T1000 (cell line): ENCODE results near the gene KMT5B.

Source experiments
- DNase-seq: peaks from one replicate; lab custom pipeline; 2025; ENCODE audit warnings: mixed read lengths; lab: John Stamatoyannopoulos, UW

KMT5B gene

GRCh38 chr11:68179847-68180246, 33.2 kb downstream of the KMT5B start:
- no peak for DNase-seq

- DNase-seq: no peak
Observed at GRCh38 chr11:68177877-68178276, 35.2 kb downstream of the KMT5B start.

GRCh38 chr11:68173926-68174325, 39.2 kb downstream of the KMT5B start:
- DNase-seq: no peak

DNA sequence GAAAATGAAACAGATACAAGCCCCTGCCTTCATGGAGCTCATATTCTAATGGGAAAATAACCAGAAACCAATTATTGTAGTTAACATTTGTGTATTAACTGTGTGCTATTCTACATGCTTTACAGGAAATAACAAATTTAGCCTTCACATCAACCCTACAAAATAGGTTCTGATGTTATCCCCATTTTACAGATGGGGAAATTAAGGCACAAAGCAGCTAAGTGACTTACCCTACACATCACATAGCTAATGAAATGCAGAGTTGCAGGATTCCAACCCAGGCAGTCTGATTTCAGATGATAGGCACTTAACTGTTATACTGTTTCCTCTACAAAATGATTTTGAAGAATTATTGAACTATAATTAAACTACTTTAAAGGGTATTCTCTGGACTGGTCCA, 43.7 kb downstream of the KMT5B start:
- DNase-seq: no peak

- no peak for DNase-seq
Observed at GRCh38 chr11:68168694-68169093, 44.4 kb downstream of the KMT5B start.

GRCh38 chr11:68167474-68167873, 45.6 kb downstream of the KMT5B start:
- no peak for DNase-seq

GRCh38 chr11:68166969-68167368, 46.1 kb downstream of the KMT5B start:
- DNase-seq: no peak

DNA sequence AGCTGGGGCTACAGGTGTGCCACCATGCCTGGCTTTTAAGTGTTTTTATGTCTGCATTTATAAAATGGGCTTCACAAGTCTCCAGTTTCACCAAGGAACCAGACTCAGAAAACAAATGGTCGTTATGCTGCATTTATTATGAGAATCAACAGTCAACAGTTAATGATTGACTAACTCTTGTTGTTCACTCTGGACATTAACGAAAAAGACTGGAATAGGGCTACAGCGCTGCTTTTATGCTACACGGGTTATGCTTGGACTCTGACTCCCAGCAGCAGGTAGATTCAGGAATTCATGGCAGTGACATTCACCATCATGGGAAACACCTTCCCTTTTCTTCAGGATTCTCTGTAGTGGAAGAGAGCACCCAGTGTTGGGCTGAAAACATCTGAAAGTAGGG, 47.5 kb downstream of the KMT5B start:
- no peak for DNase-seq

- no peak for DNase-seq
Observed at GRCh38 chr11:68164437-68164836, 48.7 kb downstream of the KMT5B start.

DNA sequence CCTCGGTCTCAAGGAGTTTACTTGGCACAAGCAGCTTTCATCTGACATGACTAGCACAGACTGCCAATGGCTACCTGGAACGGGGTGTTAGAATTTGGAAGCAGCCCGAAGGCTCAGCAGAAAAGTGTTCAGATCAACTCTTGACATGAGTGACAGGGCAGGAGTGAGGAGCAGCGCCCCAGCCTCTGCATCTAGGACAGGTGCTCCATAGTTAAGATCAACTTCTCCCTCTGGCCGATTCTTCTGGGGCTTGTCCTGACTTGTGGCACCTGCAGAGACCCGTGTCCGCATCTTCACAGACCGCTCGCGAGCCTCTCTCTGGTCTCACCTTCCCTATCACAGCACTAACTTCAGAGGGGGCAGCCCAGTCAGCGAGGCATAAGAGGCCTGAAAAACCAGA, 49.4 kb downstream of the KMT5B start:
- no peak for DNase-seq

GRCh38 chr11:68160100-68160695, 52.9 kb downstream of the KMT5B start:
- DNase-seq: no peak

DNA sequence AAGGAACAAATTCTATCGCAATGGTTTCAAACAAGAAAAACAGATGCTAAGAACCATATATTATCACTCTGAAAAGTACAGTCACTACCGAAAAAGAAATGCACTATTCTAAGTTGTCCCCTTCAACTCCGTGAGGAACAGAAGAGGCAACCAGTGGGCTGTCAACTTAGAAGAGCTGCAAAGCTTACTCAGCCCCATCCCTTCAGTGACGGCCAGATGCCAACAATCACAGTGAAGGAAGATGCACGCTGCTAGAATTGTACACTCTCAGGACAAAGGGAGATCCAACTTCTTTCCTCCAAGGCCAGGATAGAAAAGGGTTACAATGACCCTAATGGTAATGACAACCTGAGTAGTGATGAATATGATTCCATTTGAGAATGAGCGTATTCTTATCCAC, 53.4 kb downstream of the KMT5B start:
- no peak for DNase-seq

DNA sequence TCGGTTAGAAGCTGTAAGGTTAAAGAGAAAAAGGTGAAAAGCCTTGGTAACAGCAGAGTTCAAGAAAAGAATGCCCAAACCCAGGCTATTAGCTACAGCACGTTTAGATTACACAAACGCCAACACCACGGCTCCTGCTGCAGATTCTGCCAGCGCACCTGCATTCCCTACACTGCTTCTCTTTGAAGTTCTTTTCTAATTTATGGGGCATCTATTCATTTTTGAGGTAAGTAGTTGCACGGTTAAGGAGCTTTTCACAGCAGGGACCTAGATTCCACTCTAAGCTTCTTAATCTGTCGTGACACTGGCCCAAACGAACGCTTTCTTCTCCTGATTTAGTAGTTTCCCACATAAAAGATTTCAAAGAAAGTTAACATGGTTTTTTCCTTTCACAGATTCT, 53.9 kb downstream of the KMT5B start:
- DNase-seq: no peak

GRCh38 chr11:68158580-68158979, 54.5 kb downstream of the KMT5B start:
- DNase-seq: no peak

- no peak for DNase-seq
Observed at GRCh38 chr11:68153742-68154141, 59.4 kb downstream of the KMT5B start.

DNA sequence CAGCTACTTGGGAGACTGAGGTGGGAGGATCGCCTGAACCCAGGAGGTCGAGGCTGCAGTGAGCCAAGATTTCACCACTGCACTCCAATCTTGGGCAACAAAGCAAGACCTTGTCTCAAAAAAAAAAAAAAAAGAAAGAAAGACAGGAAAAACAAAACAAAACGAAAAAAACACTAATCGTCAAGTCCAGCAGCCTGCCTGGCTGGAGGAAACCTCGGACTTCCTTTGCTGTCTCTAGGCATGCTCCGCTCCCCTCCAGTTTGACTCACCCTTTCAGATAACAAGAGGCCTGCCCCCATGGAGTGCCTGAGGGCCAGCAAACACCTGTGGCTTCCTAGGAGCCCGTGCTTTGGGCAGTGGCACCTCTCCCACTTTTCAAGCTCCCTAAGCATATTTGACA, 63.1 kb downstream of the KMT5B start:
- no peak for DNase-seq

DNA sequence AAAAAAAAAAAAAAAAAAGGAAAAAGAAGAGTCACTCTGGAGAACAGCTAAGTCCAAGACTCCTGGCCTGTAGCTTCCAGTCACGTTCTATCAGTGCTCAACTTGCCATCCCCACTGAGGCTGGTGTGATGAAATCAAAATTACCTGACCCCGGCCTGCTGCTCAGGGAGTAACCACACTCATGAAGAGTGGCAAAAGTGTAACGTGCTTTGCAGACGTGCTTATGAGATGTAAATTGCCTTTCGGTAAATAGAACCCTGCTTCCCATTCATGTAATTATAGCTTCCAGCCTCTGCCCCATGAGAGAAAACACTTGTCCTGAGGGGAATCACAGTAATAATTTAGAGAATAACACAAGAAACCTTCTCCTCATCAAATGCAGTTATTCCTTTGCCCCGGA, 63.7 kb downstream of the KMT5B start:
- no peak for DNase-seq

DNA sequence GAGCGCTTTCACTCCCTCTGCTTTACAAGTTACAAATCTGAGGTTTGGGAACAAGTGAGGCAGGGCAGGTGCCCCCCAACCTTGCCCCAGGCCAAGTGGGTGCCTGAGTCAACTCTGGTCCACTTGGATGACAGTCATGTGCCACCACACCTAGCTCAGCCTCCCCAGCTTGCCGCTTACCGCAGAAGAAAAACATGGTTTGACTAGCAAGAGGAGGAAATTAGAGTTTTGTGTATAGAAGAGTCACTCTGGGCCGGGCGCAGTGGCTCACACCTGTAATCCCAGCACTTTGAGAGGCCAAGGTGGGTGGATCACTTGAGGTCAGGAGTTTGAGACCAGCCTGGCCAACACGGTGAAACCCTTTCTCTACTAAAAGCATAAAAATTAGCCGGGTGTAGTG, 64.2 kb downstream of the KMT5B start:
- DNase-seq: no peak

GRCh38 chr11:68148071-68148805, 64.9 kb downstream of the KMT5B start:
- DNase-seq: no peak

- DNase-seq: no peak
Observed at GRCh38 chr11:68146704-68147474, 66.2 kb downstream of the KMT5B start.

DNA sequence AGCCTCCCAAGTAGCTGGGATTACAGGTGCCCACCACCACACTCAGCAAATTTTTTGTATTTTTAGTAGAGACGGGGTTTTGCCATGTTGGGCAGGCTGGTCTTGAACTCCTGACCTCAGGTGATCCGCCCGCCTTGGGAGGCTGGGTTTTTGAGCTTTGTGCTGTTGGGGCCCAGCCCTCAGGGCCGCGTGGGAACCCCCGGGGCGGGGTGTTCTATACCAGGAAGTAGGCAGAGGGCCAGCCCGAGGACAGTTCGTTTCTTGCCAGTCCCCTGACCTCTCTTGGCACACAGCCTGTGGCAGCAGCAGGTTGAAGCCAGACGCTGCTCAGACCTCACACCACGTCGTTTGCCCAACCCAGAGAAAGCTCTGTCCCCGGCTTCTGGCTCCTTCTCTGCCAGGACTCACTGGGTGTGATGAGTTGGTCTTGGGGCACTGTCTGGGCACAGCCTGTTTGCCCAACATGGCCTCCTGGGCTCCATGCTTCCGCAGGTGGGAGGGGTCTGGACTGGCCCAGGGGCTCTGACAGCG, 67.0 kb downstream of the KMT5B start:
- DNase-seq: no peak

GRCh38 chr11:68145120-68145866, 67.8 kb downstream of the KMT5B start:
- DNase-seq: no peak
